Measurements from ENCODE around the gene NIN.

DNA sequence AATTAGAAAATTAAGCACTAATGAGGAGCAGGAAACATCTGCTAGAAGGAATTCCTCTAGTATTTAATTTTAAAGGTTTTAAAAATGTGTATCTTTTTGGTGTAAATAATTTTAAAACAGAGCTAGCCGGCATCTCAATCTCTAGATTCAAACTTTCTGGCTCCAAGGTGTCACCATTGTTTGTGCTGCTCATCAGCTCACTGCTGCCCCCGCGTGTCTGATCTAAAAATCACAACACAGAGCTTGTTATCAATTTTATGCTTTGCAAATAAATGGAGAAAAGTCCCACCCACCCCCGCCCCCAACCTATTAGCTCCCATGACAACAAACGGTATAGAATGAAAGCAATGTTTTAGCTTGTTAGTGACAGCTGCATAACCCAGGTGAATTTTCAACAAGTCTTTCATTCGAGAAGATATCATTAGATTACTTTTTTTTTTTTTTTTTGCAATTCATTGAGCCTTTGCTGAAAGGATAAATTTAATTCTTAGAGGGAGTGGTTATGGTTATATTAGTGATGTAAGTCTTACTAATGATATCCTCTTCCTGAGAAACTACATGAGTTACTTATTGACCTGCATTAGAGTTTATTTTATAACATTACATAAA, 29.6 kb upstream of the NIN start:
- no peak for TF ChIP-seq EZH2 (IDR thresholded peaks at IDR 0.05; ENCODE audit: borderline replicate concordance, low read length)
- TF ChIP-seq, protein P1, sequence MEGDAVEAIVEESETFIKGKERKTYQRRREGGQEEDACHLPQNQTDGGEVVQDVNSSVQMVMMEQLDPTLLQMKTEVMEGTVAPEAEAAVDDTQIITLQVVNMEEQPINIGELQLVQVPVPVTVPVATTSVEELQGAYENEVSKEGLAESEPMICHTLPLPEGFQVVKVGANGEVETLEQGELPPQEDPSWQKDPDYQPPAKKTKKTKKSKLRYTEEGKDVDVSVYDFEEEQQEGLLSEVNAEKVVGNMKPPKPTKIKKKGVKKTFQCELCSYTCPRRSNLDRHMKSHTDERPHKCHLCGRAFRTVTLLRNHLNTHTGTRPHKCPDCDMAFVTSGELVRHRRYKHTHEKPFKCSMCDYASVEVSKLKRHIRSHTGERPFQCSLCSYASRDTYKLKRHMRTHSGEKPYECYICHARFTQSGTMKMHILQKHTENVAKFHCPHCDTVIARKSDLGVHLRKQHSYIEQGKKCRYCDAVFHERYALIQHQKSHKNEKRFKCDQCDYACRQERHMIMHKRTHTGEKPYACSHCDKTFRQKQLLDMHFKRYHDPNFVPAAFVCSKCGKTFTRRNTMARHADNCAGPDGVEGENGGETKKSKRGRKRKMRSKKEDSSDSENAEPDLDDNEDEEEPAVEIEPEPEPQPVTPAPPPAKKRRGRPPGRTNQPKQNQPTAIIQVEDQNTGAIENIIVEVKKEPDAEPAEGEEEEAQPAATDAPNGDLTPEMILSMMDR (conservative IDR thresholded peaks at IDR 0.05 in 1 of 2, IDR thresholded peaks at IDR 0.05 in 1 of 2; ENCODE audit: extremely low read depth in 1 of 2, insufficient read depth in 1 of 2, low read depth in 1 of 2, low read length in 2 of 2), result peak; percentile 57 to 72

Data from mammary epithelial cell (primary cell).